ENCODE measurements around the gene TNRC18.
"Not testable (repeated sequence)": the region's sequence is repeated elsewhere in the genome, so short reads cannot be mapped to it uniquely, and the experiment has no call there.

DNA sequence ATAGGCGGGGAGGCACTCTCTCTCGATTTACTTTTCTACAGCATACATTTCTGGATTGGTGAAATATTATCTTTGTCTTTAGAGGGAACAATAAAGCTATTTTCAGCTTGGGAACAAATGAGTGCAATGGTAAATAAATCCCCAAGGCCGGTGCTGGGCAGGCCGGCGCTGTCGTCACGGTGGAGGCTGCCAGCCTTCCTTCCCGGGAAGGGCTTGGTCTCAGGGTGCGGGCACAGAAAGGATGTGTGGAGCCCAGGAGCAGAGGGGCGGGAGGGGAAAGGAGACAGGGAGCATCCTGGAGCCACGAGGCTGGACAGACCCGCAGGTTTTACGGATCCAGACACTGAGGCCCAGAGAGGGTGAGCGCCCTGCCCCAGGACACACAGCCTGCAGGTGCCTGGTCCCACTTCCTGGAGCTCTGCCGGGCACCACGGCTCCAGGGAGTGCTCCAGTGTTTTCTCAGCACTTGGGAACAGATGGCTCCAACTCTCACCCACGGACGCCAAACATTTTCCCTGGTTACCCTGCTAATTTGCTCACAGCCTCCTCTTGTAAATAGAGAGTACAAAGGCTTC, 149.7 kb downstream of the TNRC18 start:
- not testable (repeated sequence) for TF ChIP-seq ATF3 (IDR thresholded peaks at IDR 0.05); JUND (IDR thresholded peaks at IDR 0.05); CTCF (IDR thresholded peaks at IDR 0.05; ENCODE audit: low read depth, low read length, missing input control); REST (IDR thresholded peaks at IDR 0.05); TAF1 (conservative IDR thresholded peaks at IDR 0.05); SP1 (IDR thresholded peaks at IDR 0.05); GABPA (IDR thresholded peaks at IDR 0.05 in 1 of 2, conservative IDR thresholded peaks at IDR 0.05 in 1 of 2); RAD21 (IDR thresholded peaks at IDR 0.05)
- TF ChIP-seq, protein P1, sequence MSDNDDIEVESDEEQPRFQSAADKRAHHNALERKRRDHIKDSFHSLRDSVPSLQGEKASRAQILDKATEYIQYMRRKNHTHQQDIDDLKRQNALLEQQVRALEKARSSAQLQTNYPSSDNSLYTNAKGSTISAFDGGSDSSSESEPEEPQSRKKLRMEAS (IDR thresholded peaks at IDR 0.05) = not testable (repeated sequence)

Data from liver (tissue), 3 donors.